Ovary (tissue), 3 donors: ENCODE results near the gene RHPN2.

Source experiments
- CTCF ChIP-seq, 3 donors: fragments of 450-650 bp in 2 of 3; fragments of 200-600 bp in 1 of 3; IDR thresholded peaks; one replicate each; pipeline versions ENCODE4 v1.5.1 to v1.8.0; 2016 to 2022; ENCODE audit warnings: antibody characterized with exemption in 3 of 3, mild to moderate bottlenecking in 1 of 3
- EP300 ChIP-seq: sonication (generic); formaldehyde crosslinking; IDR thresholded peaks from one replicate; pipeline ENCODE4 v1.6.1; 2017; ENCODE audit warnings: antibody characterized with exemption
- donor health status: DM: no; HTN: no; CAD: no.

DNA sequence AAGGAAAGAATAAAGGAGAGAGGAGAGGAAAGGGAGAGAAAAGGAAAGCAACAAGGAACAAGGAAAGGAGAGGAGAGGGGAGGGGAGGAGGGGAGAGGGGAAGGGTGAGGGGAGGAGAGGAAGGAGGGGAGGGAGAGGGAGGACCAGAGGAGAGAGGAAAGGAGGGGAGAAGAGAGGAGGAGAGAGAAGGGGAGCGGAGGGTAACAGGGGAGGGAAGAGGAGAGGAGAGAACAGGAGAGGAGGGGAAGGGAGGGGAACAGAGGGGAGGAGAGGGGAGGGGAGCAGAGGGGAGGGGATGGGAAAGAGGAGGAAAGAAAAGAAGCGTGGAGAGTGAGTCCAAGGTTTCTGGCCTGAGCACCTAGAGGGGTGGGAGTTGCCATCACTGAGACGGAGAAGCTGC, 66.0 kb downstream of the RHPN2 start:
- TF ChIP-seq CTCF (IDR thresholded peaks at IDR 0.05) = no peak
- no peak for TF ChIP-seq EP300
